ENCODE results near the gene LCN6.
"Not testable (repeated sequence)": the region's sequence is repeated elsewhere in the genome, so short reads cannot be mapped to it uniquely, and the experiment has no call there.

The LCN6 gene

GRCh38 chr9:136748201-136748600 is at the start of gene LCN6:
TSS of gene LCN6 (minus strand) at chr9:136748525. CDS start at chr9:136748483, 42 bp downstream.
- no peak for FAIRE-seq

- not testable (repeated sequence) for FAIRE-seq
Measured at GRCh38 chr9:136796775-136797347, 48.5 kb upstream of the LCN6 start.

GRCh38 chr9:136796238-136796774 is 48.0 kb upstream of the LCN6 start, which contains the start of gene CCDC183:
TSS of gene CCDC183 (plus strand) at chr9:136796338. CDS start at chr9:136796398, 60 bp downstream.
- no peak for FAIRE-seq

- no peak for FAIRE-seq
Measured at GRCh38 chr9:136795000-136795348, 46.6 kb upstream of the LCN6 start.

- no peak for FAIRE-seq
Measured at GRCh38 chr9:136794281-136794999, 46.1 kb upstream of the LCN6 start.

- FAIRE-seq = no peak
Measured at GRCh38 chr9:136793086-136793946, 45.0 kb upstream of the LCN6 start.

- FAIRE-seq = no peak
Measured at GRCh38 chr9:136792321-136793085, 44.2 kb upstream of the LCN6 start.

GRCh38 chr9:136791516-136792276 is 43.4 kb upstream of the LCN6 start:
- FAIRE-seq = no peak

- FAIRE-seq = no peak
Measured at GRCh38 chr9:136790640-136791515, 42.6 kb upstream of the LCN6 start, which contains the start of gene TMEM141. TSS of gene TMEM141 (plus strand) at chr9:136791344. CDS start at chr9:136791371, 27 bp downstream.

- FAIRE-seq = no peak
Measured at GRCh38 chr9:136789523-136789937, 41.2 kb upstream of the LCN6 start.

- not testable (repeated sequence) for FAIRE-seq
Measured at GRCh38 chr9:136788644-136789522, 40.6 kb upstream of the LCN6 start.

GRCh38 chr9:136787690-136788400 is 39.5 kb upstream of the LCN6 start:
- no peak for FAIRE-seq

GRCh38 chr9:136786983-136787382 is 38.7 kb upstream of the LCN6 start:
- FAIRE-seq = not testable (repeated sequence)

- no peak for FAIRE-seq
Measured at GRCh38 chr9:136786451-136786850, 38.1 kb upstream of the LCN6 start.

- not testable (repeated sequence) for FAIRE-seq
Measured at GRCh38 chr9:136785565-136786355, 37.4 kb upstream of the LCN6 start.

- no peak for FAIRE-seq
Measured at GRCh38 chr9:136784997-136785361, 36.7 kb upstream of the LCN6 start.

- FAIRE-seq = no peak
Measured at GRCh38 chr9:136784249-136784996, 36.1 kb upstream of the LCN6 start.
